ENCODE data around the gene TMEM132D.

Gene TMEM132D

GRCh38 chr12:129379076-129379804, 524.6 kb downstream of the TMEM132D start:
- H3K27ac ChIP-seq (ENCODE audit: low read length), result no peak overlapping the region
- no peaks in the 10 kb centered on the region for H3K27me3 ChIP-seq (ENCODE audit: low read depth, low read length)

GRCh38 chr12:129378496-129378895, 525.3 kb downstream of the TMEM132D start:
- no peak overlapping the region for H3K4me3 ChIP-seq (ENCODE audit: low read depth in 1 of 2, low read length in 2 of 2)
- H3K36me3 ChIP-seq (ENCODE audit: control insufficient read depth in 1 of 2, insufficient read depth in 2 of 2, low read length in 2 of 2), result no peaks in the 10 kb centered on the region
- no peaks in the 10 kb centered on the region for H3K4me1 ChIP-seq (ENCODE audit: control insufficient read depth in 1 of 2, insufficient read depth in 2 of 2, low read length in 2 of 2)
- H3K27ac ChIP-seq (ENCODE audit: low read length), result no peak overlapping the region
- peaks cover 2 to 7% of the 10 kb centered on the region in 2 donors for H3K9me3 ChIP-seq (ENCODE audit: control insufficient read depth in 1 of 2, low read length in 2 of 2)
- H3K27me3 ChIP-seq (ENCODE audit: low read depth, low read length), result no peaks in the 10 kb centered on the region

More at GRCh38 chr12:129379076-129379804, 524.6 kb downstream of the TMEM132D start:
- Histone ChIP-seq H3K4me3 (ENCODE audit: low read depth in 1 of 2, low read length in 2 of 2) (no peak overlapping the region), H3K36me3 (ENCODE audit: control insufficient read depth in 1 of 2, insufficient read depth in 2 of 2, low read length in 2 of 2) (no peaks in the 10 kb centered on the region), H3K4me1 (ENCODE audit: control insufficient read depth in 1 of 2, insufficient read depth in 2 of 2, low read length in 2 of 2) (no peaks in the 10 kb centered on the region), H3K9me3 (ENCODE audit: control insufficient read depth in 1 of 2, low read length in 2 of 2) (peaks cover 2 to 7% of the 10 kb centered on the region in 2 donors)

GRCh38 chr12:129373746-129374145, 530.1 kb downstream of the TMEM132D start:
- H3K4me3 ChIP-seq (ENCODE audit: low read depth in 1 of 2, low read length in 2 of 2), result no peak overlapping the region
- H3K36me3 ChIP-seq (ENCODE audit: control insufficient read depth in 1 of 2, insufficient read depth in 2 of 2, low read length in 2 of 2), result no peaks in the 10 kb centered on the region
- H3K9me3 ChIP-seq (ENCODE audit: control insufficient read depth in 1 of 2, low read length in 2 of 2), result peaks cover 2 to 12% of the 10 kb centered on the region in 2 donors
- no peaks in the 10 kb centered on the region for H3K27me3 ChIP-seq (ENCODE audit: low read depth, low read length)
- no peak overlapping the region for H3K27ac ChIP-seq (ENCODE audit: low read length)
- H3K4me1 ChIP-seq (ENCODE audit: control insufficient read depth in 1 of 2, insufficient read depth in 2 of 2, low read length in 2 of 2), result no peaks in the 10 kb centered on the region

- H3K9me3 ChIP-seq (ENCODE audit: control insufficient read depth in 1 of 2, low read length in 2 of 2), result peaks cover 2 to 18% of the 10 kb centered on the region in 2 donors
- H3K27me3 ChIP-seq (ENCODE audit: low read depth, low read length), result no peaks in the 10 kb centered on the region
- H3K4me1 ChIP-seq (ENCODE audit: control insufficient read depth in 1 of 2, insufficient read depth in 2 of 2, low read length in 2 of 2), result no peaks in the 10 kb centered on the region
- H3K36me3 ChIP-seq (ENCODE audit: control insufficient read depth in 1 of 2, insufficient read depth in 2 of 2, low read length in 2 of 2), result no peaks in the 10 kb centered on the region
- H3K27ac ChIP-seq (ENCODE audit: low read length), result no peak overlapping the region
- no peak overlapping the region for H3K4me3 ChIP-seq (ENCODE audit: low read depth in 1 of 2, low read length in 2 of 2)
Observed at GRCh38 chr12:129372876-129373275, 530.9 kb downstream of the TMEM132D start.

DNA sequence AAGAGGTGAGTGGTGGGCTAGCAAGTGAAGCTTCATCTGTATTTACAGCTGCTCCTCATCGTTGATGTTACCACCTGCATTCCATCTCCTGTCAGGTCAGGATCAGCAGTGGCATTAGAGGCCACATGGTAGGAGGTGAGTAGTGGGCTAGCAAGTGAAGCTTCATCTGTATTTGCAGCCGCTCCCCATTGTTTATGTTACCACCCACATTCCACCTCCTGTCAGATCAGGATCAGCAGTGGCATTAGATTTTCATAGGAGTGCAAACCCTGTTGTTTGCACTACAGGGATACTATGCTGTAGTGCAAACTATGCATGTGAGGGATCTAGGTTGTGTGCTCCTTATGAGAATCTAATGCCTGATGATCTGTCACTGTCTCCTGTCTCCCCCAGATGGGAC, 531.5 kb downstream of the TMEM132D start:
- Histone ChIP-seq H3K9me3 (ENCODE audit: control insufficient read depth in 1 of 2, low read length in 2 of 2) (peaks cover 2 to 20% of the 10 kb centered on the region in 2 donors), H3K27me3 (ENCODE audit: low read depth, low read length) (no peaks in the 10 kb centered on the region), H3K27ac (ENCODE audit: low read length) (no peak overlapping the region), H3K4me1 (ENCODE audit: control insufficient read depth in 1 of 2, insufficient read depth in 2 of 2, low read length in 2 of 2) (no peaks in the 10 kb centered on the region), H3K36me3 (ENCODE audit: control insufficient read depth in 1 of 2, insufficient read depth in 2 of 2, low read length in 2 of 2) (no peaks in the 10 kb centered on the region), H3K4me3 (ENCODE audit: low read depth in 1 of 2, low read length in 2 of 2) (no peak overlapping the region)

GRCh38 chr12:129371268-129371667, 532.6 kb downstream of the TMEM132D start:
- Histone ChIP-seq H3K27ac (ENCODE audit: low read length) (no peak overlapping the region), H3K9me3 (ENCODE audit: control insufficient read depth in 1 of 2, low read length in 2 of 2) (peaks cover 0 to 15% of the 10 kb centered on the region in 2 donors), H3K36me3 (ENCODE audit: control insufficient read depth in 1 of 2, insufficient read depth in 2 of 2, low read length in 2 of 2) (no peaks in the 10 kb centered on the region), H3K4me3 (ENCODE audit: low read depth in 1 of 2, low read length in 2 of 2) (no peak overlapping the region), H3K4me1 (ENCODE audit: control insufficient read depth in 1 of 2, insufficient read depth in 2 of 2, low read length in 2 of 2) (no peaks in the 10 kb centered on the region), H3K27me3 (ENCODE audit: low read depth, low read length) (no peaks in the 10 kb centered on the region)

DNA sequence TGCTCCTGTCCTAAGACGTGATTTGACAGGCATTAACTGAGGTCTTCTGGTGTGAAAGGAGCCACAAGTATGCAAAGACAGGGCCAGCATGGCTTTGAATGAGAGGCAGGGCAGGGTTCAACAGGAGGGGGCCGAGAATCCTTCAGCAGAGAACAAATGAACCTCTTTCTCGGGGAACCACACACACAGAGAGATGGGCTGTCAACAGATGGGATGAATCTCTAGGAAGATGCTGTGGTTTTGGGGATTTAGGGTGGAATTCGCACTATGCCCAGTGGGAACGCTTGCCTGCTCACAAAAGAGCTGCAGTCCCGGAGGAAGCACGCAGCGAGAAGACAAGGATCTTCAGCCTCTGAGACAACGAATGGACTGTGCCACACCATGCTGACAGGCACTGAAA, 537.2 kb downstream of the TMEM132D start:
- Histone ChIP-seq H3K9me3 (ENCODE audit: control insufficient read depth in 1 of 2, low read length in 2 of 2) (peaks cover 0 to 10% of the 10 kb centered on the region in 2 donors), H3K27me3 (ENCODE audit: low read depth, low read length) (no peaks in the 10 kb centered on the region), H3K4me3 (ENCODE audit: low read depth in 1 of 2, low read length in 2 of 2) (no peak overlapping the region), H3K36me3 (ENCODE audit: control insufficient read depth in 1 of 2, insufficient read depth in 2 of 2, low read length in 2 of 2) (no peaks in the 10 kb centered on the region), H3K4me1 (ENCODE audit: control insufficient read depth in 1 of 2, insufficient read depth in 2 of 2, low read length in 2 of 2) (no peaks in the 10 kb centered on the region), H3K27ac (ENCODE audit: low read length) (no peak overlapping the region)

DNA sequence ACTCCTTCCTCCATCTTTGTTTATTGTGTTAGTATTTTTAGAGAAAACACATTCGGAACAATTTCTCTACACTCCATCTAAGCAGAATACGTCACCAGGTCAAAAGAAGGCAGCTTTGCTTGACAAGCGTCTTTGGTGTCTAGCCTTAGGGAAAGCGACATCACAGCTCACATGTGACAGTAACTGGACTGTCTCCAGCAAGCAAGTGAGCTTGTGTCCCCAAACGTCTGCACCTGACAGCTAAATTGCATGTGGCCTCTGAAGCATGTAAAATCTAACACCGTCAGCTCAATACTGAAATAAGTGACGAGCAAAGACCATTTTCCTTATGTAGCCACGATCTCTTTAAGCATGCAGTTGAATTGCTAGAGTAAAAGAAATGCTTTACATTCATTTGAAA, 540.8 kb downstream of the TMEM132D start:
- no peak overlapping the region for H3K4me3 ChIP-seq (ENCODE audit: low read depth in 1 of 2, low read length in 2 of 2)
- peaks cover 0 to 4% of the 10 kb centered on the region in 2 donors for H3K9me3 ChIP-seq (ENCODE audit: control insufficient read depth in 1 of 2, low read length in 2 of 2)
- no peaks in the 10 kb centered on the region for H3K36me3 ChIP-seq (ENCODE audit: control insufficient read depth in 1 of 2, insufficient read depth in 2 of 2, low read length in 2 of 2)
- H3K4me1 ChIP-seq (ENCODE audit: control insufficient read depth in 1 of 2, insufficient read depth in 2 of 2, low read length in 2 of 2), result no peaks in the 10 kb centered on the region
- H3K27me3 ChIP-seq (ENCODE audit: low read depth, low read length), result no peaks in the 10 kb centered on the region
- no peak overlapping the region for H3K27ac ChIP-seq (ENCODE audit: low read length)

DNA sequence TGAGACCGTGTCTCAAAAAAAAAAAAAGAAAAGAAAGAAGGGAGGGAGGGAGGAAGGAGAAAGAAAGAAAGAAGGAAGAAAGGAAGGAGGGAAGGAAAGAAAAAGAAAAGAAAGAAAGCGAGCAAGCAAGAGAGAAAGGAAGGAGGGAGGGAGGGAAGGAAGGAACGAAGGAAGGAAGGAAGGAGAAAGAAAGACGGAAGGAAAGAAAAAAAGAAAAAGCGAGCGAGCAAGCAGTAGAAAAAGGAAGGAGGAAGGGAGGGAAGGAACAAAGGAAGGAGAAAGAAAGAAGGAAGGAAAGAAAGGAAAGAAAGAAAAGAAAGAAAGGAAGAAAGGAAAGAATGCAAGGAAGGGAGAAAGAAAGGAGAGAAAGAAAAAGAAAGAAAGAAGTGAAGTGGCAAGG, 546.6 kb downstream of the TMEM132D start:
- Histone ChIP-seq H3K36me3 (ENCODE audit: control insufficient read depth in 1 of 2, insufficient read depth in 2 of 2, low read length in 2 of 2) (no peaks in the 10 kb centered on the region), H3K4me1 (ENCODE audit: control insufficient read depth in 1 of 2, insufficient read depth in 2 of 2, low read length in 2 of 2) (no peaks in the 10 kb centered on the region), H3K9me3 (ENCODE audit: control insufficient read depth in 1 of 2, low read length in 2 of 2) (peaks cover 0 to 3% of the 10 kb centered on the region in 2 donors), H3K4me3 (ENCODE audit: low read depth in 1 of 2, low read length in 2 of 2) (no peak overlapping the region), H3K27me3 (ENCODE audit: low read depth, low read length) (no peaks in the 10 kb centered on the region), H3K27ac (ENCODE audit: low read length) (no peak overlapping the region)

GRCh38 chr12:129351481-129351880, 552.3 kb downstream of the TMEM132D start:
- Histone ChIP-seq H3K4me3 (ENCODE audit: low read depth in 1 of 2, low read length in 2 of 2) (no peak overlapping the region), H3K36me3 (ENCODE audit: control insufficient read depth in 1 of 2, insufficient read depth in 2 of 2, low read length in 2 of 2) (no peaks in the 10 kb centered on the region), H3K9me3 (ENCODE audit: control insufficient read depth in 1 of 2, low read length in 2 of 2) (peaks cover 0 to 3% of the 10 kb centered on the region in 2 donors), H3K4me1 (ENCODE audit: control insufficient read depth in 1 of 2, insufficient read depth in 2 of 2, low read length in 2 of 2) (no peaks in the 10 kb centered on the region), H3K27me3 (ENCODE audit: low read depth, low read length) (no peaks in the 10 kb centered on the region), H3K27ac (ENCODE audit: low read length) (no peak overlapping the region)

DNA sequence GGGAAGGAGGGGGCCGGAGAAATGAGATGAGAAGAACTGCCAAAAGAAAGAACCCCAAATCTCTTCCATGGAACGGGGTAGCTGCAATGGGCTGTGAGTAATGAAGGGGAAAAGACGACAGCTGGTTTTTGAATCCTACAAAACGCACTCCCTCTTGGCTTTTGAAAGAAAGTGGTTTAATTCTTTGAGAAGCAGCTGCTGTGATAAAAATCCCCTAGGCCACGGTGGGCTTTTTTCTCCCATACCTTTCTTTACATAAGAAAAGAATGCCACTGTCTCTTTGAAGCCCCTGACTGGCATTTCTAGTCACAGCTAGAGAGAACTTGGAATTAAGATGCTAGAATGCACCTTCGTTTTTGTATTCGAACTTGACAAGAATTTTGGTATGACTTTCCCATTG, 564.5 kb downstream of the TMEM132D start:
- no peak overlapping the region for H3K27ac ChIP-seq (ENCODE audit: low read length)
- no peaks in the 10 kb centered on the region for H3K4me1 ChIP-seq (ENCODE audit: control insufficient read depth in 1 of 2, insufficient read depth in 2 of 2, low read length in 2 of 2)
- H3K4me3 ChIP-seq (ENCODE audit: low read depth in 1 of 2, low read length in 2 of 2), result no peak overlapping the region
- H3K9me3 ChIP-seq (ENCODE audit: control insufficient read depth in 1 of 2, low read length in 2 of 2), result peaks cover 4 to 19% of the 10 kb centered on the region in 2 donors
- H3K36me3 ChIP-seq (ENCODE audit: control insufficient read depth in 1 of 2, insufficient read depth in 2 of 2, low read length in 2 of 2), result no peaks in the 10 kb centered on the region
- no peaks in the 10 kb centered on the region for H3K27me3 ChIP-seq (ENCODE audit: low read depth, low read length)

GRCh38 chr12:129337413-129337812, 566.4 kb downstream of the TMEM132D start:
- no peaks in the 10 kb centered on the region for H3K4me1 ChIP-seq (ENCODE audit: control insufficient read depth in 1 of 2, insufficient read depth in 2 of 2, low read length in 2 of 2)
- H3K4me3 ChIP-seq (ENCODE audit: low read depth in 1 of 2, low read length in 2 of 2), result no peak overlapping the region
- H3K27me3 ChIP-seq (ENCODE audit: low read depth, low read length), result no peaks in the 10 kb centered on the region
- H3K36me3 ChIP-seq (ENCODE audit: control insufficient read depth in 1 of 2, insufficient read depth in 2 of 2, low read length in 2 of 2), result no peaks in the 10 kb centered on the region
- H3K27ac ChIP-seq (ENCODE audit: low read length), result no peak overlapping the region
- H3K9me3 ChIP-seq (ENCODE audit: control insufficient read depth in 1 of 2, low read length in 2 of 2), result peaks cover 4 to 21% of the 10 kb centered on the region in 2 donors
